H1 (cell line): ENCODE measurements around the gene RAMP1.

Experiments used
- ASH2L ChIP-seq: fragments of 200-600, 300-600 bp; sonication (generic); IDR thresholded peaks from one replicate; pipeline ENCODE4 v1.7.1; 2017; ENCODE audit warnings: low read length
- NRF1 ChIP-seq: IDR thresholded peaks from 2 replicates; pipeline ENCODE4 v1.6.1; 2011; ENCODE audit warnings: mild to moderate bottlenecking, low read depth, low read length, improper control_type of control experiment
- POLR2AphosphoS5 ChIP-seq: IDR thresholded peaks from 2 replicates; pipeline ENCODE4 v1.6.1; 2011; ENCODE audit warnings: low read depth, low read length
- TEAD4 ChIP-seq: IDR thresholded peaks from 2 replicates; pipeline ENCODE4 v1.6.1; 2012; ENCODE audit warnings: low read depth, low read length, inconsistent platforms, mixed read lengths
- ZNF274 ChIP-seq: IDR thresholded peaks from 2 replicates; pipeline ENCODE4 v1.7.0; 2012; ENCODE audit warnings: low read length, borderline replicate concordance; ENCODE audit errors: extremely low read depth
- TF ChIP-seq, protein P1 (sequence below), 3 experiments: IDR thresholded peaks; 1 replicate in 2 of 3; 2 replicates in 1 of 3; pipeline versions ENCODE4 v1.5.1 to v1.6.1; 2011; ENCODE audit warnings: low read length in 3 of 3, mild to moderate bottlenecking in 3 of 3, inconsistent platforms in 2 of 3, low read depth in 1 of 3, moderate library complexity in 1 of 3; ENCODE audit not compliant: insufficient read depth in 1 of 3; ENCODE audit errors: control extremely low read depth in 1 of 3
- TF ChIP-seq, protein P2 (sequence below): IDR thresholded peaks from 2 replicates; pipeline ENCODE4 v1.6.1; 2012; ENCODE audit warnings: inconsistent platforms

DNA sequence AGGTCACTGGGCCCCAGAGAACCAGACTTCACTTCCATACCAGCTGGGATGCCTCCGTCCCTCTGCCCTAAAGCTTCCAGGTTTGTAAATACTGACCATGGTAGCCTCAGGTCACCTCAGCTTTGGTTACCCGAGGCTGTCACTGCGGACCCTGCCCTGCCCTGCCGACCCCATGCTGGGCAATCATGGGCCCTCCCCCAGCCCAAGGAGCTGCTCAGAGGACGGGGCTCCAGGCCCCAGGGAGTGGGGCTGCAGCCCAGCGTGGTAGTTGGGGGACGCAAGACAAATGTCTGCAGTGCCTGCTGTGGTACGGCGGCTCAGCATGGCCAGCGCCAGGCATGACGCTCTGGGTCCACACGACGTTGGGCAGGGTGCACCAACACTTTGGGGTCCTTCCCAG, 25.3 kb downstream of the RAMP1 start:
- TF ChIP-seq TEAD4 (no peak), NRF1 (no peak), POLR2AphosphoS5 (no peak), ZNF274 (no peak), ASH2L (no peak)
- TF ChIP-seq, protein P1, sequence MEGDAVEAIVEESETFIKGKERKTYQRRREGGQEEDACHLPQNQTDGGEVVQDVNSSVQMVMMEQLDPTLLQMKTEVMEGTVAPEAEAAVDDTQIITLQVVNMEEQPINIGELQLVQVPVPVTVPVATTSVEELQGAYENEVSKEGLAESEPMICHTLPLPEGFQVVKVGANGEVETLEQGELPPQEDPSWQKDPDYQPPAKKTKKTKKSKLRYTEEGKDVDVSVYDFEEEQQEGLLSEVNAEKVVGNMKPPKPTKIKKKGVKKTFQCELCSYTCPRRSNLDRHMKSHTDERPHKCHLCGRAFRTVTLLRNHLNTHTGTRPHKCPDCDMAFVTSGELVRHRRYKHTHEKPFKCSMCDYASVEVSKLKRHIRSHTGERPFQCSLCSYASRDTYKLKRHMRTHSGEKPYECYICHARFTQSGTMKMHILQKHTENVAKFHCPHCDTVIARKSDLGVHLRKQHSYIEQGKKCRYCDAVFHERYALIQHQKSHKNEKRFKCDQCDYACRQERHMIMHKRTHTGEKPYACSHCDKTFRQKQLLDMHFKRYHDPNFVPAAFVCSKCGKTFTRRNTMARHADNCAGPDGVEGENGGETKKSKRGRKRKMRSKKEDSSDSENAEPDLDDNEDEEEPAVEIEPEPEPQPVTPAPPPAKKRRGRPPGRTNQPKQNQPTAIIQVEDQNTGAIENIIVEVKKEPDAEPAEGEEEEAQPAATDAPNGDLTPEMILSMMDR (IDR thresholded peaks at IDR 0.05; ENCODE audit: control extremely low read depth in 1 of 3, insufficient read depth in 1 of 3, low read depth in 1 of 3, low read length in 3 of 3): no peak
- TF ChIP-seq, protein P2, sequence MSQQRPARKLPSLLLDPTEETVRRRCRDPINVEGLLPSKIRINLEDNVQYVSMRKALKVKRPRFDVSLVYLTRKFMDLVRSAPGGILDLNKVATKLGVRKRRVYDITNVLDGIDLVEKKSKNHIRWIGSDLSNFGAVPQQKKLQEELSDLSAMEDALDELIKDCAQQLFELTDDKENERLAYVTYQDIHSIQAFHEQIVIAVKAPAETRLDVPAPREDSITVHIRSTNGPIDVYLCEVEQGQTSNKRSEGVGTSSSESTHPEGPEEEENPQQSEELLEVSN: no peak
